Activated B cell treated with CpG ODN at 0.5 μM for 24 hours (primary cell): Measurements from ENCODE around the gene VPS35L. TPM values are rescaled to one million over a fixed set of nuclear protein-coding genes. Genes with fewer than 3 reads are reported as not detected.

Experiments used
- ATAC-seq: fragments of 200-7000 bp; cut with Tn5 transposase; one replicate; pipeline ENCODE4 v1.10.0; 2021; ENCODE audit warnings: low read depth, mild to moderate bottlenecking, moderate library complexity
- CTCF ChIA-PET: fragments of 350-600 bp; sonication (Branson Sonifier 250); formaldehyde crosslinking; loops from one replicate; lab custom pipeline; 2021; ENCODE audit warnings: antibody characterized with exemption; lab: Charles Lee
- POLR2A ChIA-PET: fragments of 350-600 bp; sonication (Branson Sonifier 250); formaldehyde crosslinking; loops from one replicate; lab custom pipeline; 2021; ENCODE audit warnings: antibody characterized with exemption; lab: Charles Lee
- DNase-seq: peaks from one replicate; pipeline ENCODE4 v3.0.0; 2022
- H3K27ac Mint-ChIP-seq: one replicate; pipeline ENCODE4 v1.8.0; 2020; ENCODE audit warnings: mixed read lengths
- H3K27me3 Mint-ChIP-seq: one replicate; pipeline ENCODE4 v1.8.0; 2021; ENCODE audit warnings: mixed read lengths
- H3K36me3 Mint-ChIP-seq: one replicate; pipeline ENCODE4 v1.8.0; 2021; ENCODE audit warnings: low read depth, mixed read lengths
- H3K4me1 Mint-ChIP-seq: one replicate; pipeline ENCODE4 v1.8.0; 2021; ENCODE audit warnings: mixed read lengths
- H3K4me3 Mint-ChIP-seq: one replicate; pipeline ENCODE4 v1.8.0; 2020; ENCODE audit warnings: mild to moderate bottlenecking, mixed read lengths
- H3K9me3 Mint-ChIP-seq: one replicate; pipeline ENCODE4 v1.8.0; 2020; ENCODE audit warnings: mixed read lengths
- intact Hi-C: fragments of 100-400 bp; cut with micrococcal nuclease; formaldehyde crosslinking; loops from one replicate; pipeline ENCODE4 v1.15.1; 2024
- total RNA-seq: library from RNA; stranded (reverse); gene quantifications from 2 replicates; pipeline ENCODE4 v1.2.3, GENCODE V29; 2022
- TF ChIP-seq, protein P1 (sequence below): fragments of 200-600 bp; IDR thresholded peaks from one replicate; pipeline ENCODE4 v1.8.0; 2022; ENCODE audit warnings: antibody characterized with exemption, mild to moderate bottlenecking

VPS35L gene
- total RNA-seq, 1 donor from 2014 or later: 66.0 TPM

DNA sequence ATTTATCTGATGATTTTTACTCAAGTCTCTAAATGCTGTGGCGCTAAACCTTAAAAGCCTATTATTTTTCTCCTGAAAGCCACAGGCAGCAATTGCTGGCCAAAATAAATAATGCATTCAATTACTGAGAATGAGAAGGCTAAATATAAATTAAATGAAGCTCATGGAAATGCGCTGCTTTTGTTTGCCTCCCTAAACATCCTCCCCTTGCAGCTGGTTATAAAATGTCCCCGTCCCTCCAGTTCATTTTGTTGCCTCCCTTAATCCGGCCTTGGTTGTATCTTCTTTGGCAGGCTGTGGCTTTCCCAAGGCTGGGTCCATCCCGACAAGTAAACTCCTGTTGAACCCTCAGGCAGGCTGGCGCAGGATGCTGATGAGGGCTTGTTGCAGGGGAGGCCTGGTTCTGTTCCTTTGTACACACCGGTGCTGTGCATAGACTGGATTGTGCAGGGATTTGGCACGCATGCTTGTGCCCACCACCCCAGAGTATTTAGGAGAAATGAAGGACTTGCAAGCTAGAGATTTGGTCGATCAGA lies 99.8 kb downstream of the VPS35L start:
- no peaks in the 10 kb centered on the region for H3K27me3 Mint-ChIP-seq
- TF ChIP-seq, protein P1, sequence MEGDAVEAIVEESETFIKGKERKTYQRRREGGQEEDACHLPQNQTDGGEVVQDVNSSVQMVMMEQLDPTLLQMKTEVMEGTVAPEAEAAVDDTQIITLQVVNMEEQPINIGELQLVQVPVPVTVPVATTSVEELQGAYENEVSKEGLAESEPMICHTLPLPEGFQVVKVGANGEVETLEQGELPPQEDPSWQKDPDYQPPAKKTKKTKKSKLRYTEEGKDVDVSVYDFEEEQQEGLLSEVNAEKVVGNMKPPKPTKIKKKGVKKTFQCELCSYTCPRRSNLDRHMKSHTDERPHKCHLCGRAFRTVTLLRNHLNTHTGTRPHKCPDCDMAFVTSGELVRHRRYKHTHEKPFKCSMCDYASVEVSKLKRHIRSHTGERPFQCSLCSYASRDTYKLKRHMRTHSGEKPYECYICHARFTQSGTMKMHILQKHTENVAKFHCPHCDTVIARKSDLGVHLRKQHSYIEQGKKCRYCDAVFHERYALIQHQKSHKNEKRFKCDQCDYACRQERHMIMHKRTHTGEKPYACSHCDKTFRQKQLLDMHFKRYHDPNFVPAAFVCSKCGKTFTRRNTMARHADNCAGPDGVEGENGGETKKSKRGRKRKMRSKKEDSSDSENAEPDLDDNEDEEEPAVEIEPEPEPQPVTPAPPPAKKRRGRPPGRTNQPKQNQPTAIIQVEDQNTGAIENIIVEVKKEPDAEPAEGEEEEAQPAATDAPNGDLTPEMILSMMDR: no peak
- H3K4me1 Mint-ChIP-seq: no peaks in the 10 kb centered on the region
- ChIA-PET CTCF (no interaction called here), POLR2A (no interaction called here)
- peaks cover 82% of the 10 kb centered on the region for H3K36me3 Mint-ChIP-seq
- ATAC-seq (no peak), DNase-seq (no peak)
- H3K27ac Mint-ChIP-seq: no peak overlapping the region
- no peak overlapping the region for H3K4me3 Mint-ChIP-seq
- intact Hi-C loops: no loop called here
- H3K9me3 Mint-ChIP-seq: no peaks in the 10 kb centered on the region

DNA sequence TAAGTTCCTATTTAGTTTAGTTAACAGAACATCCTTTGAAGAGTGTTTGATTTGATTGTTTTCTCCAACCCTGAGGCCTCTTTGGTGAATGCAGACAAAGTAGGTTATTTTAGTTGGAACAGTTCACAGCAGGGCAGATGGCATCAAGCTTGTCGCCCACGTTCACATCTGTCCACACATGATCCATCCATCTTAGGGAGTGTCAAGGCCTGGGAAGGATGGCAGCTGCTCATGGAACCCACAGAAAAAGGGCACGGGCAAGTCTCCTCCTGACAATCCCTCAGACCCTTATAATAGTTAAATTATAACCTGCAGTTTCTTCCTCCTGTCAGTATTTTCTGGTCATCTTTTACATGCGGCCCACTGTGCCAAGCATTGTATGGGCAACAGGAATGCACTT lies 102.3 kb downstream of the VPS35L start:
- Mint-ChIP-seq H3K4me3 (no peak overlapping the region), H3K27ac (no peak overlapping the region), H3K27me3 (no peaks in the 10 kb centered on the region), H3K36me3 (peaks cover 80% of the 10 kb centered on the region), H3K4me1 (no peaks in the 10 kb centered on the region), H3K9me3 (no peaks in the 10 kb centered on the region)
- TF ChIP-seq, protein P1: no peak
- CTCF ChIA-PET: no interaction called here
- ATAC-seq (no peak), DNase-seq (no peak)
- POLR2A ChIA-PET: no interaction called here
- intact Hi-C loops: no loop called here

DNA sequence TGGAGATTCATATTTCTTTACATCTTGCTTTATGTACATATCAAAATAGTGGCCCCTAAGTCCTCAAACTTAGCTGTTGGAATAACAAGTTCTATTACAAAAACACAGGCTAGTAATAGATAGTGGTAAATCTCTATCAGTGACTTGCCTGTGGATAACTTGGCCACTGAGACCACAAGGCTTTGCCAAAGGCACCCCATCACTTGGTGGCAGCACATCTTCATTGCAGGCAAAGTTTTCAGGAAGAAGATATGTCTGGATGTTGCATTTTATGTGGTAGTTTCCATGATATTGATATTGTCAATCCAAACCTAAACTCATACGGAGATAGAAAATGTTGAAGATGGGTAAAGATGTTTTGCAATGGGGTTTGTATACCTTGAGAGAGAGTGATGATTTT lies 104.1 kb downstream of the VPS35L start:
- no peak overlapping the region for H3K27ac Mint-ChIP-seq
- H3K36me3 Mint-ChIP-seq: peaks cover 72% of the 10 kb centered on the region
- CTCF ChIA-PET: no interaction called here
- no peaks in the 10 kb centered on the region for H3K4me1 Mint-ChIP-seq
- intact Hi-C loops: no loop called here
- TF ChIP-seq, protein P1: no peak
- DNase-seq (no peak), ATAC-seq (no peak)
- no peaks in the 10 kb centered on the region for H3K9me3 Mint-ChIP-seq
- no peaks in the 10 kb centered on the region for H3K27me3 Mint-ChIP-seq
- H3K4me3 Mint-ChIP-seq: no peak overlapping the region
- POLR2A ChIA-PET: no interaction called here

DNA sequence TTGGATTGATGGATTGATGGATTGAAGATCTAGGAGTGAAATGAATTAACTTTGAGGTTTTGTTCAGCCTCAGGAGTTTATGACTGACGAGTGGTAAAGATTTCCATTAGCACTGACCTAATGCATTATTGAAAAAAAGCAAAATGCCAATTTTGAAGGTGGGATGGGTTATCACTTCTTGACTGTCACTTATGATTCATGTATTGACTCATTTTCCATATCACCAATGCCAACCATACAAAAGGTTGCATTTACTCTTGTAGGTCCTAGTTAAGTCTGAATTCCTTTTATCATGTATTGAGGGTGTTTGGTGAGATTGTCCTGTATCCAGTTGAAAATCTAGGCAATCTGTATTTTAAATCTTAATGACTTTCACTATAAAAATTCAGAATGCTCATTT lies 104.9 kb downstream of the VPS35L start:
- POLR2A ChIA-PET: no interaction called here
- H3K27ac Mint-ChIP-seq: no peak overlapping the region
- no peaks in the 10 kb centered on the region for H3K27me3 Mint-ChIP-seq
- DNase-seq: no peak
- intact Hi-C loops: no loop called here
- H3K4me1 Mint-ChIP-seq: no peaks in the 10 kb centered on the region
- H3K9me3 Mint-ChIP-seq: peaks cover 3% of the 10 kb centered on the region
- no peak for ATAC-seq
- H3K36me3 Mint-ChIP-seq: peaks cover 68% of the 10 kb centered on the region
- TF ChIP-seq, protein P1: no peak
- CTCF ChIA-PET: no interaction called here
- H3K4me3 Mint-ChIP-seq: no peak overlapping the region

DNA sequence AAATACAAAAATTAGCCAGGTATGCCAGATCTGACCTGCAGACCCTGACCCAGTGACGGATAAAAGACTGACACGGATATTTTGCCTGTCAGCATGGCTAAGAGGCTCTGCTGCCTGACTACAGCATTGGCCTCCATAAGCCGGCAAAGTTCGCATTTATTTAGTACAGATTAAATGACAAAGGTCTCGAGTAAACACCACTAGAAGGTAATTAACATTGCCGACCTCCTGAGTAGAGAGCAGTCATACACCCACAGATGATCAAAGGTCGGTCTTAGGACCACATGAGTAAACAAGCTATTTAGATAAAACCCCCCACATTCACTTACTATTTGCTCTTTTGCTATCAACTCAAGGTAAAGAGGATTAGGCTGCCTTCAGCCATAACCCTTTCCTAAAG lies 106.8 kb downstream of the VPS35L start:
- H3K9me3 Mint-ChIP-seq: peaks cover 6% of the 10 kb centered on the region
- no peaks in the 10 kb centered on the region for H3K27me3 Mint-ChIP-seq
- DNase-seq (no peak), ATAC-seq (no peak)
- CTCF ChIA-PET: no interaction called here
- POLR2A ChIA-PET: no interaction called here
- no peak overlapping the region for H3K4me3 Mint-ChIP-seq
- intact Hi-C loops: no loop called here
- H3K27ac Mint-ChIP-seq: no peak overlapping the region
- TF ChIP-seq, protein P1: no peak
- H3K4me1 Mint-ChIP-seq: no peaks in the 10 kb centered on the region
- H3K36me3 Mint-ChIP-seq: peaks cover 61% of the 10 kb centered on the region
